H54 (cell line): ENCODE results near the gene RAD51B.
"Not testable (repeated sequence)": the region's sequence is repeated elsewhere in the genome, so short reads cannot be mapped to it uniquely, and the experiment has no call there.

Source experiments
- DNase-seq: peaks from one replicate; pipeline ENCODE4 v3.0.0; 2011; ENCODE audit warnings: low spot score, mixed read lengths; ENCODE audit not compliant: insufficient read length
- FAIRE-seq: peaks from 3 replicates; lab custom pipeline; 2011; peaks lifted over from hg19 to GRCh38; lab: Jason Lieb, UNC
- POLR2A ChIP-seq: IDR thresholded peaks from 2 replicates; pipeline ENCODE4 v1.6.1; 2011; ENCODE audit warnings: low read depth, mild to moderate bottlenecking, low read length

The RAD51B gene

GRCh38 chr14:68211886-68212285 lies 392.3 kb downstream of the RAD51B start:
- no peak for TF ChIP-seq POLR2A
- DNase-seq (no peak), FAIRE-seq (no peak)

GRCh38 chr14:68212361-68212760 lies 392.8 kb downstream of the RAD51B start:
- DNase-seq (no peak), FAIRE-seq (no peak)
- no peak for TF ChIP-seq POLR2A

GRCh38 chr14:68214431-68214830 lies 394.9 kb downstream of the RAD51B start:
- FAIRE-seq: no peak
- no peak for TF ChIP-seq POLR2A
- no peak for DNase-seq

GRCh38 chr14:68215629-68216028 lies 396.1 kb downstream of the RAD51B start:
- DNase-seq (no peak), FAIRE-seq (no peak)
- TF ChIP-seq POLR2A: no peak

GRCh38 chr14:68216079-68216478 lies 396.5 kb downstream of the RAD51B start:
- TF ChIP-seq POLR2A: no peak
- DNase-seq (no peak), FAIRE-seq (no peak)

- no peak for FAIRE-seq
- DNase-seq: no peak
- no peak for TF ChIP-seq POLR2A
Measured at GRCh38 chr14:68216957-68217356, 397.4 kb downstream of the RAD51B start.

GRCh38 chr14:68217791-68218340 lies 398.3 kb downstream of the RAD51B start:
- FAIRE-seq (no peak), DNase-seq (no peak)
- no peak for TF ChIP-seq POLR2A

- DNase-seq: no peak
- no peak for TF ChIP-seq POLR2A
- FAIRE-seq: no peak
Measured at GRCh38 chr14:68219407-68219806, 399.8 kb downstream of the RAD51B start.

- not testable (repeated sequence) for DNase-seq, FAIRE-seq
Measured at GRCh38 chr14:68221046-68221445, 401.5 kb downstream of the RAD51B start.

- FAIRE-seq: no peak
Measured at GRCh38 chr14:68222154-68222553, 402.6 kb downstream of the RAD51B start.

GRCh38 chr14:68222726-68223125 lies 403.1 kb downstream of the RAD51B start:
- no peak for TF ChIP-seq POLR2A

More at GRCh38 chr14:68222154-68222553, 402.6 kb downstream of the RAD51B start:
- TF ChIP-seq POLR2A: no peak
- no peak for DNase-seq

GRCh38 chr14:68223631-68224030 lies 404.1 kb downstream of the RAD51B start:
- TF ChIP-seq POLR2A: no peak
- DNase-seq (no peak), FAIRE-seq (no peak)

More at GRCh38 chr14:68222726-68223125, 403.1 kb downstream of the RAD51B start:
- no peak for FAIRE-seq
- no peak for DNase-seq

- no peak for TF ChIP-seq POLR2A
- FAIRE-seq: no peak
- no peak for DNase-seq
Measured at GRCh38 chr14:68225321-68225720, 405.7 kb downstream of the RAD51B start.

- FAIRE-seq: no peak
- no peak for TF ChIP-seq POLR2A
Measured at GRCh38 chr14:68226523-68226922, 406.9 kb downstream of the RAD51B start.

GRCh38 chr14:68228656-68229055 lies 409.1 kb downstream of the RAD51B start:
- DNase-seq (no peak), FAIRE-seq (no peak)
- TF ChIP-seq POLR2A: no peak

More at GRCh38 chr14:68226523-68226922, 406.9 kb downstream of the RAD51B start:
- no peak for DNase-seq

- no peak for DNase-seq
- no peak for TF ChIP-seq POLR2A
- FAIRE-seq: no peak
Measured at GRCh38 chr14:68229423-68230100, 410.0 kb downstream of the RAD51B start.
